ENCODE data around the gene HMHB1.

GRCh38 chr5:143865426-143866025, 53.6 kb downstream of the HMHB1 start:
- TF ChIP-seq, protein P1, sequence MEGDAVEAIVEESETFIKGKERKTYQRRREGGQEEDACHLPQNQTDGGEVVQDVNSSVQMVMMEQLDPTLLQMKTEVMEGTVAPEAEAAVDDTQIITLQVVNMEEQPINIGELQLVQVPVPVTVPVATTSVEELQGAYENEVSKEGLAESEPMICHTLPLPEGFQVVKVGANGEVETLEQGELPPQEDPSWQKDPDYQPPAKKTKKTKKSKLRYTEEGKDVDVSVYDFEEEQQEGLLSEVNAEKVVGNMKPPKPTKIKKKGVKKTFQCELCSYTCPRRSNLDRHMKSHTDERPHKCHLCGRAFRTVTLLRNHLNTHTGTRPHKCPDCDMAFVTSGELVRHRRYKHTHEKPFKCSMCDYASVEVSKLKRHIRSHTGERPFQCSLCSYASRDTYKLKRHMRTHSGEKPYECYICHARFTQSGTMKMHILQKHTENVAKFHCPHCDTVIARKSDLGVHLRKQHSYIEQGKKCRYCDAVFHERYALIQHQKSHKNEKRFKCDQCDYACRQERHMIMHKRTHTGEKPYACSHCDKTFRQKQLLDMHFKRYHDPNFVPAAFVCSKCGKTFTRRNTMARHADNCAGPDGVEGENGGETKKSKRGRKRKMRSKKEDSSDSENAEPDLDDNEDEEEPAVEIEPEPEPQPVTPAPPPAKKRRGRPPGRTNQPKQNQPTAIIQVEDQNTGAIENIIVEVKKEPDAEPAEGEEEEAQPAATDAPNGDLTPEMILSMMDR (IDR thresholded peaks at IDR 0.05; ENCODE audit: poor library complexity) = no peak
- no peak for TF ChIP-seq EZH2 (IDR thresholded peaks at IDR 0.05; ENCODE audit: borderline replicate concordance)
